Stimulated activated CD8-positive, alpha-beta memory T cell treated with anti-CD3 and anti-CD28 coated beads, Interleukin-2, amount 100 ng/mL, for 48 hours (primary cell): Measurements from ENCODE around the gene RBMX2.
"Not testable (repeated sequence)": the region's sequence is repeated elsewhere in the genome, so short reads cannot be mapped to it uniquely, and the experiment has no call there.

ENCODE experiments used
- DNase-seq, 2 donors: peaks; one replicate each; pipeline ENCODE4 v3.0.0-alpha.2; 2020; ENCODE audit warnings: low read depth in 2 of 2

The RBMX2 gene, protein sequence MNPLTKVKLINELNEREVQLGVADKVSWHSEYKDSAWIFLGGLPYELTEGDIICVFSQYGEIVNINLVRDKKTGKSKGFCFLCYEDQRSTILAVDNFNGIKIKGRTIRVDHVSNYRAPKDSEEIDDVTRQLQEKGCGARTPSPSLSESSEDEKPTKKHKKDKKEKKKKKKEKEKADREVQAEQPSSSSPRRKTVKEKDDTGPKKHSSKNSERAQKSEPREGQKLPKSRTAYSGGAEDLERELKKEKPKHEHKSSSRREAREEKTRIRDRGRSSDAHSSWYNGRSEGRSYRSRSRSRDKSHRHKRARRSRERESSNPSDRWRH

GRCh38 chrX:130401415-130402207 is at the start of gene RBMX2:
RBMX2 (plus strand) TSS chrX:130401987; CDS start chrX:130402033, 46 bp downstream.
- peak; percentile 45 to 49 for DNase-seq

DNA sequence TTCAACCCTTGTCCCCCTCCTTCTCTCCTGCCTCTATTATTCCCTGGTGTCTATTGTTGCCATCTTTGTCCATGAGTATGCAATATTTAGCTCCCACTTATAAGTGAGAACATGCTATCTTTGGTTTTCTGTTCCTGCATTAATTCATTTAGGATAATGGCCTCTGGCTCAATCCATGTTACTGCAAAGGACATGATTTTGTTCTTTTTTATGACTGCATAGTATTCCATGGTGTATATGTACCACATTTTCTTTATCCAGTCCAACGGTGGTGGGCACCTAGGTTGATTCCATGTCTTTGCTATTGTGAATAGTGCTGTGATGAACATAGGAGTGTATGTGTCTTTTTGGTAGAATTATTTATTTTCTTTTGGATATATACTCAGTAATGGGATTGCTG is 49.7 kb upstream of the RBMX2 start:
- not testable (repeated sequence) for DNase-seq

GRCh38 chrX:130376077-130376476 is 25.7 kb upstream of the RBMX2 start:
- no peak for DNase-seq

DNA sequence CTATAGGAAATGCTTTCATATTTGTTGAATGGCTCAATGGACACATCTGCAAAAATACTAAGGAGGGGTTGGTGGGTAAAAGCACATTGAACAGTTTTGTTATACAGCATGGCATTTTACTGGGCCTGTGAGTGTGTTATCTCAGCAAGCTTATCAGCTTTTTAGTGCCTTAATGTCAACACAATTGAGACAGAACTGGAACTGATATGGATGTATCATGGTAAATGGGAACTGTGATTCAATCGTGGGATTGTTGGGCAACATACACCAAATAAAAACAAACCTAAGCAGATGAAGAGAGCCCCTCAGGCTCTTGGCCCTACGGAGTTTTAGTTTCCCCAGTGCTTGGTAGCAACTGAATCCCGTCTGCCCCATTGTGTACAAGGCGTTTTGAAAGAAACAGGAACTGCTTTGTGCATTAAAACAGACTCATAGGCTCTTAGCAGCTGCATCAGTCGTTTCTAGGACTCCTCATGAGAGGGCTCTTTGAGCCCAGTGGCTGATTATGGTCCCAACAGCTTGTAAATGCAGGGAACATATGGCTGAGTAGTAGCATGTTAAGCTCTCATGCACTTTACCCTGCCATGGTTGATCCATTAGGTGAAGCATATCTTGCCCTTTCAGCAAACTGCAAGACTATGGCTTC is 23.6 kb upstream of the RBMX2 start:
- no peak for DNase-seq

DNA sequence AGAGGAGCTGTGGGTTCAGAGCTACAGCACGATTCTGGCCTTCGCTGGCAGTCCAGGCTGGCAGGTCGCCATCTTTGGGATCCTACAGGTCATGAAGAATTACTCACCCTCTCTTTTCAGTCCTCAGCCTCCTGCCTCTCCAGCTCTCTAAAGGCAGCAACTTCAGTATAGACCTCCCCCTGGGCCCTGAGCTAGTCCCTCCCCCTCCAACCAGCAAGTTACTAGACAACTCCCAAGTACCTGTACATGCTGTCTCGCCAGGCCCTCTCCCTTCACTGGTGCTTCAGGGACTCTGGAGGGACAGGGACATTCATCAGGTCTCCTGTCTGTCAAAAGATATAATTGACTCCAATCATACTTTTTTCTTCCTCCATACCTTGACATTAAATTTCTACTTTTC is 16.3 kb upstream of the RBMX2 start, which contains the start of gene GPR119:
Gene GPR119 (minus strand): TSS at position 155 of the 400 bp plus-strand sequence. CDS start 227 bp downstream, outside the sequence.
- DNase-seq, result no peak

DNA sequence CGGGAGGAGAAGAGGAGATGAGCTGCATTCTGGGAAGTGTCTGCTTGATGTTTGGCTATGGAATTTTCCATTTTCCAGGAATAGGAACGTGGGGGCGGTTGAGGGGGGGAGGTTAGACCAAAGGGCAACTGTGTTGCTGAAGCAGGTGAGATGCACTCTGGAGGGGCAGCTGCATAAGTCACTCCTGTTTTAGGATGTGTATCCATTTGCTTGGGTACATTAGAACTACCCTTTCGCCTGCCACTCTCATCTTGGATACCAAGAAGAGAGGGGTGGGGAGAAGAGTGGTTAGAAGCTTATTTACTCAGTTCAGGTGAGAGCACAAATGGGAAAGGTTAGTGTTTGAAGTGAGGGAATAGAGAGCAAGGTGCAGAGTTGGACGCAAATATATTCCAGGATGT is 15.4 kb upstream of the RBMX2 start:
- DNase-seq, result no peak

- DNase-seq, result no peak
Measured at GRCh38 chrX:130393451-130394074, 8.2 kb upstream of the RBMX2 start.

- DNase-seq, result no peak
Measured at GRCh38 chrX:130395341-130395740, 6.4 kb upstream of the RBMX2 start.

GRCh38 chrX:130402208-130402684 is 459 bp downstream of the RBMX2 start:
- DNase-seq, result no peak

DNA sequence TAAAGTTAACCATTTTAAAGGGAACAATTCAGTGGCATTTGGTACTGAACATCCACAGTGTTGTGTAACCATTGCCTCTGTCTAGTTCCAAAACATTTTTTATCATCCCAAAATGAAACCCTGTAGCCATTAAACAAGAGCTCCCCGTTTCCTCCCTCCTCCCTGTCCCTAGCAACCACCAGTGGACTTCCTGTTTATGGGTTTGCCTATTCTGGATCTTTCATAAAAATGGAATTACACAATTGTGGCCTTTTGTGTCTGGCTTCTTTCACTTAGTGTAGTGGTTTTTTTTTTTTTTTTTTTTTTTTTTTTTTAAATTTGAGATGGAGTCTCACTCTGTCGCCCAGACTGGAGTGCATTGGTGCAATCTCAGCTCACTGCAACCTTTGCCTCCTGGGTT is 11.6 kb downstream of the RBMX2 start:
- no peak for DNase-seq

GRCh38 chrX:130414800-130415199 is 13.0 kb downstream of the RBMX2 start:
- no peak for DNase-seq

GRCh38 chrX:130415201-130415600 is 13.4 kb downstream of the RBMX2 start:
- no peak for DNase-seq

- DNase-seq, result no peak
Measured at GRCh38 chrX:130416785-130417184, 15.0 kb downstream of the RBMX2 start.

DNA sequence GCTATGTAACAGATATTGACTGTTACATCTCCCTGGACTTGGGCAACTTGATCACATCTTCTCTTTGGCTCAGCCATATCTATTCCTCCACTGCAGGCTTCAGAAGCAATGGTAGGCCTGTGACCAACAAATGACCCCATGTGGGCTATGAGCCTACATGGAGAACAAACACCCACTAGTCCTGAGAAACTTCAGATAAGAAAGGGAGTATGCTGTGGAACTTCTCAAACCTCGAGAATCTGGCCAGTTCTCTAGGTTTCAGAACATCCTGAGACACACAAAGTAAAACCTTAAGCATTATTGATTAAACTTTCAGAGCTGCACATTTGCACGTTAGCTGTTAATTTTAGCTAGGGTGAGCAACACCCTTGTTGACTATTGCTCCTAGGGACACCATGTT is 16.3 kb downstream of the RBMX2 start:
- DNase-seq, result no peak

DNA sequence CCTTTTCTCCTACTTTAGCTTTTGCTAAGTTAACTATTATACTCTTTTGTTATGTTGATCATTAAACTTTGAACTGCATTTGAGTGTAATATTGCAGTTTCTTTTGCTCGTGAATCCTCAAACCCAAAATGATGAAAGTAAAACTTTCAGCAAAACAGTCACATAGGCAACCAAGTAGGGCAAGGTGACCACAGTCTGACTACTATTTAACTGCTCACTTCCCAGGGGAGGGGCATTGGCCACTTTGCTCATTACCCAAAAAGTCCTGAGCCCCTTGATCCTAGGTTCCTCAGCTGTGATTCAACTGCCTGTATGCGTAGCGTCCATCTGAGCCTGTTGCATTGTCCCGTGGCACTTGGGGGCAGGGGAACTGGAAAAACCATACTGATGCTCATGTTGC is 17.0 kb downstream of the RBMX2 start:
- DNase-seq, result no peak

- DNase-seq, result no peak
Measured at GRCh38 chrX:130419263-130419662, 17.5 kb downstream of the RBMX2 start.

DNA sequence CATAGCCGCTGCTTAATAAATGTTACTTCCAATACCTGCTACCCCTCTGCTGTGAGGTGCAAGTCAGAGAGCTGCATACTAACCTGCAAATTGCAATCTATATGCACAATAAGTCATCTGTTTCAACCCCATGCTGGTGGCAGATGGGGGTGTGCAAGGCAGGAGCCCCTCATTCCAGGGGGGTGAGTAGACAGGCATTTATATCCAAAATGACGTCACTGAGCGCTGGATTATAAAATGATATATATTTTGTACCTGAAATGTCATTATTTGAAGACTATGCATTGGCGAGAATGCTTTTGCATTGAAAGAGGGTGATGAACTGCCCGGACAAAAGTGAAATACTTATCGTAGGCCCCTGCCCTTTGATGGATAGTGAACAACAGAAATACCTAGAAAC is 24.7 kb downstream of the RBMX2 start:
- no peak for DNase-seq

DNA sequence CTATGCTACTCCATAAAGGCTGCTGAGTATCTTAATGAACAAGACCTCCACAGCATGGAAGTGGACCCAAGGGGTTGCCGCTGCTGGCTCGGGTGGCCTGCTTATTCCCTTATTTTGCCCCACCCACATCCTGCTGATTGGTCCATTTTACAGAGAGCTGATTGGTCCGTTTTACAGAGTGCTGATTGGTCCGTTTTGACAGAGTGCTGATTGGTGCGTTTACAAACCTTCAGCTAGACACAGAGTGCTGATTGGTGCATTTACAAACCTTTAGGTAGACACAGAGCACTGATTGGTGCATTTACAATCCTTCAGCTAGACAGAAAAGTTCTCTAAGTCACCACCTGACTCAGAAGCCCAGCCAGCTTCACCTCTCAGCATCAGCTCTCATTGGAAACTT is 27.4 kb downstream of the RBMX2 start:
- DNase-seq, result not testable (repeated sequence)

GRCh38 chrX:130435937-130436336 is 34.1 kb downstream of the RBMX2 start:
- no peak for DNase-seq

DNA sequence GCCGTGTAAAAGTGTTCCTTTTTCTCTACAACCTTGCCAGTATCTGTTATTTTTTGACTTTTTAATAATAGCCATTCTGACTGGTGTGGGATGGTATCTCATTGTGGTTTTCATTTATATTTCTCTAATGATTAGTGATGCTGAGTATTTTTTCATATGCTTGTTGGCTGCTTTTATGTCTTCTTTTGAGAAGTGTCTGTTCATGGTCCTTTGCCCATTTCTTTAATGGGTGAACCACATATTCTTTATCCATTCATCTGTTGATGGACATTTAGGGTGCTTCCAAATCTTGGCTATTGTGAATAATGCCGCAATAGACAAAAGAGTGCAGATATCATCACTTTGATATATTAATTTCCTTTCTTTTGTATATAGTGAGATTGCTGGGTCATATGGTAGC is 36.2 kb downstream of the RBMX2 start:
- not testable (repeated sequence) for DNase-seq

DNA sequence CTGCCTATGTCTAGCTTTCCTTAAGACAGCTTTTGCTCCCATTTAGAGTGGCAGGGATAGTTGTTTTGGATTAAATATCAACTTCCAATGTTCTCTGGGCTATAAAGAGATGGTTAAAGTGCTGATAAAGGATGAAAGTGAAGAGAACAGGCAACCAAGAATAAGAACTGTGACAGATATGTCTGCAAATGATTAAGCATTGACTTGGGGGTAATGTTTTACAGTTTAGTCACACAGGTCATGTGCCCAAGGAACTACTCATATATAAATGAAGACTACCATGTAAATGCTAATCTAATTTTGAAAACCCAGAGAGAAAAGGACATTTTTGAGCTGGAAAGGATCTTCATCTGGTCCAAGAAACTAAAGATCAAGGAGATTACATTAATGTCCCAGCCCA is 42.1 kb downstream of the RBMX2 start:
- DNase-seq, result no peak
